GM12878 (cell line): ENCODE data around the gene ARRDC4. TPM values are rescaled to one million over a fixed set of nuclear protein-coding genes. Genes with fewer than 3 reads are reported as not detected.

Source experiments
- ATAC-seq: fragments of 200-7000 bp; cut with Tn5 transposase; 3 replicates; pipeline ENCODE4 v1.9.1; 2020; ENCODE audit warnings: mild to moderate bottlenecking, moderate library complexity
- BruUV-seq: library from RNA; stranded (reverse); fragments of 400-500 nt; replicated peaks from 2 replicates; lab custom pipeline; 2021; lab: Mats Ljungman, UMichigan
- CTCF ChIA-PET: fragments of 300-600 bp; sonication (Branson Sonifier 250); formaldehyde crosslinking; extraction: SDS; loops from one replicate; lab custom pipeline; 2021; ENCODE audit warnings: inconsistent platforms; lab: Yijun Ruan, JAX
- POLR2A ChIA-PET: fragments of 350-600 bp; formaldehyde crosslinking; extraction: SDS; loops from one replicate; lab custom pipeline; 2021; ENCODE audit warnings: inconsistent platforms; lab: Charles Lee
- RAD21 ChIA-PET: fragments of 300-600 bp; sonication (Branson Sonifier 250); formaldehyde crosslinking; loops from one replicate; lab custom pipeline; 2023; ENCODE audit warnings: antibody characterized with exemption; ENCODE audit not compliant: unreplicated experiment; lab: Charles Lee
- SMC1A ChIA-PET: fragments of 300-600 bp; sonication (Branson Sonifier 250); formaldehyde crosslinking; loops from one replicate; lab custom pipeline; 2023; ENCODE audit not compliant: unreplicated experiment, uncharacterized antibody; lab: Charles Lee
- DNase-seq: peaks from one replicate; pipeline ENCODE4 v3.0.0-alpha.2; 2011; ENCODE audit warnings: low read depth, low spot score
- FAIRE-seq: peaks from 3 replicates; lab custom pipeline; 2011; peaks lifted over from hg19 to GRCh38; lab: Jason Lieb, UNC
- H2AFZ ChIP-seq: 2 replicates; pipeline ENCODE4 v1.6.0; 2011; ENCODE audit warnings: low read depth, low read length, control low read depth; ENCODE audit not compliant: control insufficient read depth
- H3K27ac ChIP-seq: 2 replicates; pipeline ENCODE4 v1.5.1; 2011; ENCODE audit warnings: control low read depth; ENCODE audit not compliant: control insufficient read depth, insufficient read depth
- H3K27me3 ChIP-seq, 2 experiments: replicated peaks in 1 of 2; 2 replicates each; pipeline versions ENCODE4 v1.6.0 to v1.6.1; 2011; ENCODE audit warnings: low read length in 1 of 2; ENCODE audit not compliant: control insufficient read depth in 2 of 2, insufficient read depth in 2 of 2
- H3K36me3 ChIP-seq, 2 experiments: 2 replicates each; pipeline ENCODE4 v1.5.1; 2011; ENCODE audit warnings: low read length in 1 of 2; ENCODE audit not compliant: control insufficient read depth in 2 of 2, insufficient read depth in 2 of 2
- H3K4me1 ChIP-seq: 2 replicates; pipeline ENCODE4 v1.6.1; 2011; ENCODE audit warnings: mild to moderate bottlenecking, low read length, moderate library complexity, mixed read lengths; ENCODE audit not compliant: control insufficient read depth, insufficient read depth
- H3K4me2 ChIP-seq: 2 replicates; pipeline ENCODE4 v1.6.0; 2011; ENCODE audit warnings: control low read depth; ENCODE audit not compliant: control insufficient read depth, insufficient read depth
- H3K4me3 ChIP-seq: fragments of 200-600 bp; sonication (generic); 2 replicates; pipeline ENCODE4 v1.5.1; 2016
- H3K79me2 ChIP-seq: 2 replicates; pipeline ENCODE4 v1.6.0; 2011; ENCODE audit warnings: low read length; ENCODE audit not compliant: control insufficient read depth, insufficient read depth
- H3K9ac ChIP-seq: 2 replicates; pipeline ENCODE4 v1.8.0; 2011; ENCODE audit warnings: low read length, control low read depth, mixed read lengths; ENCODE audit not compliant: control insufficient read depth, insufficient read depth
- H3K9me3 ChIP-seq: replicated peaks from 3 replicates; pipeline ENCODE4 v1.5.1; 2011; ENCODE audit warnings: mild to moderate bottlenecking, low read length; ENCODE audit not compliant: control insufficient read depth, insufficient read depth
- H4K20me1 ChIP-seq: 2 replicates; pipeline ENCODE4 v1.6.0; 2011; ENCODE audit not compliant: control insufficient read depth, insufficient read depth
- BMI1 ChIP-seq: fragments of 450-650 bp; IDR thresholded peaks from 2 replicates; pipeline ENCODE4 v1.6.1; 2016; ENCODE audit warnings: mild to moderate bottlenecking, moderate library complexity, borderline replicate concordance
- E4F1 ChIP-seq: fragments of 450-650 bp; IDR thresholded peaks from 2 replicates; pipeline ENCODE4 v1.6.1; 2018; ENCODE audit warnings: borderline replicate concordance, mild to moderate bottlenecking; ENCODE audit not compliant: partially characterized antibody
- JUNB ChIP-seq: IDR thresholded peaks from 2 replicates; pipeline ENCODE4 v1.6.1; 2016; ENCODE audit warnings: antibody characterized with exemption, mild to moderate bottlenecking
- PRDM15 ChIP-seq: fragments of 450-650 bp; formaldehyde crosslinking; IDR thresholded peaks from 2 replicates; pipeline ENCODE4 v1.4.0; 2020; ENCODE audit warnings: mild to moderate bottlenecking, moderate library complexity
- RAD21 ChIP-seq: IDR thresholded peaks from 2 replicates; pipeline ENCODE4 v1.6.1; 2011; ENCODE audit warnings: mild to moderate bottlenecking, low read depth, low read length, moderate library complexity; ENCODE audit not compliant: insufficient read depth
- RUNX3 ChIP-seq: IDR thresholded peaks from 2 replicates; pipeline ENCODE4 v1.6.1; 2012; ENCODE audit warnings: low read length, inconsistent platforms
- TBL1XR1 ChIP-seq: IDR thresholded peaks from 2 replicates; pipeline ENCODE4 v1.6.1; 2012; ENCODE audit warnings: low read depth, low read length, improper control_type of control experiment
- ZNF274 ChIP-seq: IDR thresholded peaks from one replicate; pipeline ENCODE4 v1.8.0; 2011; ENCODE audit not compliant: insufficient read length, insufficient read depth
- WGBS: methylation state at CpG from one replicate; pipeline ENCODE4 v1.1.6; 2016; ENCODE audit warnings: low lambda C conversion rate; ENCODE audit not compliant: insufficient replicate concordance, insufficient coverage; ENCODE audit errors: missing lambda C conversion rate; 5-methylcytosine and 5-hydroxymethylcytosine counted together
- in situ Hi-C: fragments of 300-500 bp; cut with MboI; formaldehyde crosslinking; loops from 9 replicates; pipeline ENCODE4 v1.14.3; 2018; ENCODE audit warnings: mixed read lengths
- intact Hi-C: fragments of 100-400 bp; cut with micrococcal nuclease; formaldehyde crosslinking; loops from one replicate; pipeline ENCODE4 v1.14.2; 2022; ENCODE audit not compliant: unreplicated experiment
- polyA plus RNA-seq, 11 experiments: library from polyadenylated mRNA; depleted of rRNA in 4 of 11; unstranded in 6 of 11; stranded (reverse) in 5 of 11; fragments of >200 nt; fragmentation: Nextera tagmentation in 4 of 11; fragmentation: Illumina TruSeq in 1 of 11; extraction: Ambion mirVana in 4 of 11; extraction: Trizol in 1 of 11; gene quantifications; 1 replicate in 1 of 11; 2 replicates in 10 of 11; pipeline versions ENCODE4 v1.2.1 to v1.2.3, GENCODE V29; 2011 to 2016; ENCODE audit warnings: inconsistent platforms in 2 of 11, missing spikeins in 2 of 11, low read depth in 1 of 11
- total RNA-seq, 4 experiments: library from RNA; depleted of rRNA in 3 of 4; stranded (reverse); fragments of >200 nt in 3 of 4; fragmentation: Illumina TruSeq in 1 of 4; extraction: Trizol in 1 of 4; gene quantifications; 2 replicates each; pipeline versions ENCODE4 v1.2.1 to v1.2.3, GENCODE V29; 2013 to 2021

The ARRDC4 gene
- total and polyA plus RNA-seq, 10 of the 15 experiments (the other 5 are each of a cell fraction or from before 2014, with no cell fraction given) = 0.03 to 0.54 (median 0.07) TPM

DNA sequence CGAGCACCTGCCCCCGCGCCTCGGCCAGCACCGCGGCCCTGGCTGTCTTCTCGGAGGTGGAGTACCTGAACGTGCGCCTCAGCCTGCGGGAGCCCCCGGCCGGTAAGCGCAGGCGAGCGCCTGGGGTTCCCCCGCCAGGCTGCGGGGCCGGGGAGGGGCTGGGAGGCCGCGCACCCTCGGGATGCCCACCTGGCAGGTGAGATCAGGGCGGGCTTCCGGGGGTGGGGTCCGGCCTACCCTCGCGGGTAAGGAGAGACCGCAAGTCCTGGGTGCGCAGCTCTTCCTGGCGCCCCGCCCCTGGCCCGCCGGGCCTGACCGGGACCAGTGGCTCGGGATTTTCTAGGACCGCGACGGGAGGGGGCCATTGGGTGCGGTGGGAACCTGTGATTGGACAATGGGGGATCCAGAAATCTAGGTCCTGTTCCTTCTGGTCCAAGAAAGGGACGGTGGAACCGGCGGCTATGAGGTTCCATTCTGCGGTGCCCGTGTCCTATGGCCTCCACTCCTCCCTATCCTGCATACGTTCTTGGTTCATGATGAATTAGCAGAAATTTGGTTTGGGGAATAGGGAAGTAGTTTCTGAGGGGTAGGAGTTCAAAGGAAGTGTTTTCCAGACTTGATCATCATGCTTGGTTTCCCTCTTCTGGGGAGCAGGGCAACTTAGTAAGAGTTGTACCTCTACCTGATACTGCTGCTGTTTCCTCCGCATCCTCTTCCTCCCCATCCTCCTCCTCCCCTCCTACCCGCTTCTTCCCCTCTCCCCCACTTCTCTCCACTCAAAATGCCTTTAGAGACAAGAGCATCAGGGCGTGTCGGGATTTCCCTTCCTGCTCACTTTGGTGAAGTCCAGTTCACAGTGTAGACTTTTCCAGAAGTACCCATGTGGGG, 808 bp downstream of the ARRDC4 start:
- H3K4me3 ChIP-seq = no peak overlapping the region
- DNase-seq = no peak
- H3K4me1 ChIP-seq = no peaks in the 10 kb centered on the region
- BruUV-seq = no TSS peak
- intact Hi-C loops (no loop called here), in situ Hi-C loops (no loop called here)
- no peak overlapping the region for H3K27ac ChIP-seq
- no peaks in the 10 kb centered on the region for H3K27me3 ChIP-seq
- ChIA-PET POLR2A (no interaction called here), CTCF (no interaction called here), RAD21 (no interaction called here), SMC1A (no interaction called here)
- WGBS = 19% methylated on average over 42 of the region's 48 CpGs
- H2AFZ ChIP-seq = no peak overlapping the region
- no peak for FAIRE-seq
- no peaks in the 10 kb centered on the region for H4K20me1 ChIP-seq
- no peak for ATAC-seq
- H3K9me3 ChIP-seq = no peaks in the 10 kb centered on the region; the same call in 1 of the 3 replicates
- no peak overlapping the region for H3K9ac ChIP-seq
- TF ChIP-seq TBL1XR1 = no peak
- TF ChIP-seq E4F1 = no peak
- no peak for TF ChIP-seq RUNX3
- TF ChIP-seq RAD21 = no peak
- TF ChIP-seq ZNF274 = no peak
- no peak for TF ChIP-seq BMI1
- TF ChIP-seq PRDM15 (CRISPR knock-in tag) = no peak
- no peak for TF ChIP-seq JUNB
- no peaks in the 10 kb centered on the region for H3K79me2 ChIP-seq
- no peaks in the 10 kb centered on the region for H3K36me3 ChIP-seq
- no peak overlapping the region for H3K4me2 ChIP-seq
